ENCODE data around the gene SLC2A13.

The SLC2A13 gene

DNA sequence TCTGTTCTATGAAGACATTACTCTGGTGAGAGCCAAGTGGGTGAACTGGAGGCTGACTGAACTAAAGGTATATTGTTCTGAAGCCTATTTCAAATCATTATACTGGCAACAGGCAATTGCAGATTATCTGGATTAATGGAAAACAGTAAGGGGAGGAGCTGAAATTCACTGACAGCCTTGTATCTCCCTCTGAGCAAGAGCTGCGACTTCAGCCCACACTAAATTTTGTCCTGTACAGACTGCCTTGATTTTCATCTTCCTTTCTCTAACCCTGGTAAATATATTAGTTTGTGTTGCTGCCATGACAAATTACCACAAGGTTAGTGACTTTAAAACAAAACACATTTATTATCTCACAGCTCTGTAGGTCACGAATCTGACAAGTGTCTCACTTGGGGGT lies 231.1 kb downstream of the SLC2A13 start:
- TF ChIP-seq, protein P1, sequence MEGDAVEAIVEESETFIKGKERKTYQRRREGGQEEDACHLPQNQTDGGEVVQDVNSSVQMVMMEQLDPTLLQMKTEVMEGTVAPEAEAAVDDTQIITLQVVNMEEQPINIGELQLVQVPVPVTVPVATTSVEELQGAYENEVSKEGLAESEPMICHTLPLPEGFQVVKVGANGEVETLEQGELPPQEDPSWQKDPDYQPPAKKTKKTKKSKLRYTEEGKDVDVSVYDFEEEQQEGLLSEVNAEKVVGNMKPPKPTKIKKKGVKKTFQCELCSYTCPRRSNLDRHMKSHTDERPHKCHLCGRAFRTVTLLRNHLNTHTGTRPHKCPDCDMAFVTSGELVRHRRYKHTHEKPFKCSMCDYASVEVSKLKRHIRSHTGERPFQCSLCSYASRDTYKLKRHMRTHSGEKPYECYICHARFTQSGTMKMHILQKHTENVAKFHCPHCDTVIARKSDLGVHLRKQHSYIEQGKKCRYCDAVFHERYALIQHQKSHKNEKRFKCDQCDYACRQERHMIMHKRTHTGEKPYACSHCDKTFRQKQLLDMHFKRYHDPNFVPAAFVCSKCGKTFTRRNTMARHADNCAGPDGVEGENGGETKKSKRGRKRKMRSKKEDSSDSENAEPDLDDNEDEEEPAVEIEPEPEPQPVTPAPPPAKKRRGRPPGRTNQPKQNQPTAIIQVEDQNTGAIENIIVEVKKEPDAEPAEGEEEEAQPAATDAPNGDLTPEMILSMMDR (IDR thresholded peaks at IDR 0.05; ENCODE audit: insufficient read depth, low read depth, low read length, missing control alignments) = no peak
- H3K4me3 ChIP-seq (ENCODE audit: low read depth, low read length) = no peak overlapping the region
- DNase-seq (ENCODE audit: low read depth) = no peak

GRCh38 chr12:39873065-39873464 lies 232.8 kb downstream of the SLC2A13 start:
- TF ChIP-seq, protein P1 (IDR thresholded peaks at IDR 0.05; ENCODE audit: insufficient read depth, low read depth, low read length, missing control alignments) = no peak
- no peak for DNase-seq (ENCODE audit: low read depth)
- no peak overlapping the region for H3K4me3 ChIP-seq (ENCODE audit: low read depth, low read length)

DNA sequence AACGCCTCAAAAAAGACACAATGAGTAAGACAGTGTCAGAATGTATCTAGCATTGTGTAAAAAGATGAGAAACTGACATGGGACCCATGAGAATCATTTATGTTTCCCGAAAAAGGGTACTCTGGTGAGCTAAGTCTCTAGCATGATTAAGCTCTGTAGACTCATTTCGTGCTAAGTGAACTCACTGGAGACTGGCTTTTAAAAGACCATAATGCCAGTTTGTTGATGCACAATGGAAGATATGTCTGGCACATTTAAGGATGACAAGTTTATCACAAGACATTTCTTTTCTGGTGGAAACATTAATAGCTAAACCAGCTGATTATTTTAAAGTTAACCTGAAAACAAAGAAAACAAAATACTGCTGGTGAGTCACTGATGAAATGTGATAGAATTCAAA lies 233.5 kb downstream of the SLC2A13 start:
- TF ChIP-seq, protein P1 (IDR thresholded peaks at IDR 0.05; ENCODE audit: insufficient read depth, low read depth, low read length, missing control alignments) = no peak
- no peak for DNase-seq (ENCODE audit: low read depth)
- no peak overlapping the region for H3K4me3 ChIP-seq (ENCODE audit: low read depth, low read length)

DNA sequence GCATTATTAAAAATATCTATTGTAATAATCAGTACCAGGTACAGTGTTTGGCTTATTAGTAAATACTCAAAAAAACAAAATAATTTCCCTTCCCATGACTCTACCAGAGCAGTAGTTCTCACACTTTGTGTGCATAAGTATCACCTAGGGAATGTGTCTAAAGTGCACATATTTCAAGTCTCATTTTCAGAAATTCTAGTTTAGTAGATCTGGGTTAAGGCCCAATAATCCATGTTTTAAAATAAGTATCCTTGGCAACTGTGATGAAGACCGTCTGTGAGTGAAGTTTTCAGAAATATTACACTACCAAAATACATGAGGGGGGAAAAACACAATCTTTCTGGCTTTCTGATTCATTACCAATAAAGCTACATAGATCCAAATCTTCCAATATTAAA lies 237.6 kb downstream of the SLC2A13 start:
- H3K4me3 ChIP-seq (ENCODE audit: low read depth, low read length) = no peak overlapping the region
- DNase-seq (ENCODE audit: low read depth) = no peak
- TF ChIP-seq, protein P1 (IDR thresholded peaks at IDR 0.05; ENCODE audit: insufficient read depth, low read depth, low read length, missing control alignments) = no peak

DNA sequence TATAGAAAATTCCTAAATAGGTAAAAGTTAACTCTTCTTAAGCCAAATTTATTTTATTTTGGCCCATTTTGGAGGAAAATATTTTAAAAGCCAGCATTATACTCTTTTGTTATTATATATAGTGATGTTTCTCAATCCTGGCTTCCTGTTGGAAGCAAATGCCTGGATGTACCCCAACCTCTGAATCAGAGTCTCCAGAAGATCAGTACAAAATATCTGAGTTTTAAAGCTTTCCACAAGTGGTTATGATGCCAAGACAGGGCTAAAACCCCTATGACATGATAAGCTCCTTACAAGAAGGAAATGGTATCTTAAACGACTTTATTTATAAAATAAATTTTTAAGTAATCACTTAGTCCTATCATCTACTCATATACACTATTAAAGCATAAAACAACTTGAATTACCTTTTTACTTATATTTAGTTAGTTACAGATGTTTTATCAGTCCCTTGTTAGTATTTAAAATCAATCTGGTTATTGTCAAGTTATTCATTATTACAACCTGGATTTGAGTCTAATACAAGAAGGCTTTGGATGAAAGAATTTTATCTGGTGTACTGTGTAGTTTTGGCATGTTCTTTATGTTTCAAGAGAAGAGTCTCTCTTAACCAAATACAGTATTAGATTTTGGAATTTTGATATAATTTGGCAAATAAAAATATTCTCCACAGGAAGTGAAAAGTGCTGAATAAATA lies 238.1 kb downstream of the SLC2A13 start:
- TF ChIP-seq, protein P1 (IDR thresholded peaks at IDR 0.05; ENCODE audit: insufficient read depth, low read depth, low read length, missing control alignments) = no peak
- no peak overlapping the region for H3K4me3 ChIP-seq (ENCODE audit: low read depth, low read length)
- no peak for DNase-seq (ENCODE audit: low read depth)

DNA sequence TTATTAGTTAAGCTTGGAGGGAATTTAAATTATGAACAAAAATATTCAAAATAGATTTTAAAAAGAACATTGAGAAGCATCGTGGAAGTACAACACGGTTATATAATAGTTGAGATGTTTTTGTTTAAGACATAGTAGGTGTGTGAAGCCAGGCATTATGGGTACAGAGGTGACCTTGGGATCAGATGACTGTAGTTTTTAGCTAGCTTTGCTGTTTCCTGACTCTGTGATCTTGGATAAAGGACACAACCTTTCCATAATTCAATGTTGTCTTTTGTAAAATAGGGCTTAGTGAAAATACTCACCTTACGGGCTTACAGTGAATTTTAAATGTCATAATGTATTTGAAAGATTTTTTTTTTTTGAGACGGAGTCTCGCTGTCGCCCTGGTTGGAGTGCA lies 239.7 kb downstream of the SLC2A13 start:
- TF ChIP-seq, protein P1 (IDR thresholded peaks at IDR 0.05; ENCODE audit: insufficient read depth, low read depth, low read length, missing control alignments) = no peak
- no peak for DNase-seq (ENCODE audit: low read depth)
- H3K4me3 ChIP-seq (ENCODE audit: low read depth, low read length) = no peak overlapping the region

DNA sequence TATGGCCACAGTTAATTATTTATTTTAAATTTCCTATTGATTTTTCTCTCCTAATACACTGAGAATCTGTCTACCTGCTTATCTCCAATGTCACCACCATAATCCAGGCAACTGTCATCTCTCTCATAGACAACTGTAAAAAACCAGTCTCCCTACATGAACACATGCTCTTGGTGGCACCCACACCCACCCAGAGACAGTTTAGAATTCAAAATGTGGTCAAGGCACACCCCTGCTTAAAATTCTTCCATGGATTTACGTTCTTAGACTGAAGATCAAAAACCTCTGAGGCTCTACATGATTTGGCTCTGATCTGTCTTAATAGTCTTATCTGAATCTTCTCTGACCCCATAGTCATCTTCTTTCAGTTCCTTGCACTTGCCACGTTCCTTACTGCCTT lies 245.2 kb downstream of the SLC2A13 start:
- TF ChIP-seq, protein P1 (IDR thresholded peaks at IDR 0.05; ENCODE audit: insufficient read depth, low read depth, low read length, missing control alignments) = no peak
- no peak overlapping the region for H3K4me3 ChIP-seq (ENCODE audit: low read depth, low read length)
- DNase-seq (ENCODE audit: low read depth) = no peak
